GM19452 (cell line): ENCODE data around the gene TUBB1.
"Not testable (repeated sequence)": the region's sequence is repeated elsewhere in the genome, so short reads cannot be mapped to it uniquely, and the experiment has no call there.

ENCODE experiments used
- ATAC-seq: cut with Tn5 transposase; IDR thresholded peaks from one replicate; pipeline ENCODE4 v1.9.1; 2021; ENCODE audit not compliant: unreplicated experiment

The TUBB1 gene

DNA sequence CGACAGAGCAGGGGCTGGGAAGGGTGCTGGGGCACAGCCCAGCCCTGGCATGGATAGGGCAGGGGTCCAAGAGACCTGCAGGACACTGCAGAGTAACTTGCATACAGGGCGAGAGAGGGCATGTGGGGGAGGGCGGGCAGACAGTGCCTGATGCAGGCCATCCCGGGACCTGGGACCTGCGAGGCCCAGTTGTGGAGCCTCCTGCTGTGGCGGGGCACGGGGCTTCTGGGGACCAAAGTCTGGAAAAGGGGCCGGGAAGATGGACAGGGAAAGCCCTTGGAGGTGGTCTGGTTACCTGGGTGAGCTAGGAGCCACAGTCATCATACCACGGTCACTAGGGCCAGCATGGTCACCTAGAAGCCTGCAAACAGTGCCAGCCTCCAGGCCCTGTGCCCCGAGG, 412 bp upstream of the TUBB1 start:
- no peak for ATAC-seq

DNA sequence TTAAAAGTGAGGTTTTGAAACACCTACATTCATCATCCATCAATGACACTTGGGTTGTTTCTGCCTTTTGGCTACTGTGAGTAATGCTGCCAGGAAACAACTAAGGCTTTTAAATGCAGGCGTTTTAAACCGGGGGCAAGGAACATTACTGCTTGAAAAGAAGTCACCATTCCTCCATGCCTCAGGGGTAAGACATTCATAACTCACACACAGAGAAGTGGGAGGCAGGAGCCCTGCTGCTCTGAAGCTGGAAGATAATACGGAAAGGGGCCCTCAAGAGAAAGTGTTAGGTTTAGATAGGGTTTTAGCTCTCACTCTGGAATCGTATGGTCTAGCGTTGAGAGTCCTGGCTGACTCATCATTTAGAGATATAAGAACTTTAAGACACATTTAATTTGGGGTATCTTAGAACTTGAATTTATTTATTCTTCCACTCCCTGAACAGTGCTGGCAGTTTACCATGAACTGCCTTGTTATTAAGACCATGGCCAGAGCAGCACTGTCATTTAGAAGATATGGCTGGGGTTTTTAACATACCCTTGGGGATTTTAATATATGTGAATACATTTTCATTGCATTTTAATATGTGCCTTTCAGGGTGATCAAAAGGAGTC, 1.8 kb downstream of the TUBB1 start:
- no peak for ATAC-seq

DNA sequence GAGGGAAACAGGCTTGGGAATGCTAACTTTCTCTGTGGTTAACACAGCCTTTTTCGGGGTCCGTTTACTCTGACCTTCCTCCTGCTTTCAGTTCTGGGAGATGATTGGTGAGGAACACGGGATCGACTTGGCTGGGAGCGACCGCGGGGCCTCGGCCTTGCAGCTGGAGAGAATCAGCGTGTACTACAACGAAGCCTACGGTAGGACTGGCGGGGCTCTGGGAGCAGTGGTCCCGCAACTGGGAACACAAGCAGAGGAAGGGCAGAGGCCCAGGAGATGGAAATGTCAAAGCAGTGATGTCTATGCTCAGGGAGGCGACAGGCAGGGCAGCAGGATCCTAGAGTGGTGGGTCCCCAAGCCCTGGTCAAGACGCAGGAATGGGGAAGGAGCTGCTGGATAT, 3.5 kb downstream of the TUBB1 start:
- no peak for ATAC-seq

DNA sequence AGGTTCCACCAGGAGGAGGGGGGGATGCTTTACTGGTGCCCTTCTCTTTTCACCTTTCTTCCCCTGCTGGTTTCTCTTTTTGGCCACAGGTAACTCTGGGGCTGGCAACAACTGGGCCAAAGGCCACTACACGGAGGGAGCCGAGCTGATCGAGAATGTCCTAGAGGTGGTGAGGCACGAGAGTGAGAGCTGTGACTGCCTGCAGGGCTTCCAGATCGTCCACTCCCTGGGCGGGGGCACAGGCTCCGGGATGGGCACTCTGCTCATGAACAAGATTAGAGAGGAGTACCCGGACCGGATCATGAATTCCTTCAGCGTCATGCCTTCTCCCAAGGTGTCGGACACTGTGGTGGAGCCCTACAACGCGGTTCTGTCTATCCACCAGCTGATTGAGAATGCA, 4.4 kb downstream of the TUBB1 start:
- no peak for ATAC-seq

DNA sequence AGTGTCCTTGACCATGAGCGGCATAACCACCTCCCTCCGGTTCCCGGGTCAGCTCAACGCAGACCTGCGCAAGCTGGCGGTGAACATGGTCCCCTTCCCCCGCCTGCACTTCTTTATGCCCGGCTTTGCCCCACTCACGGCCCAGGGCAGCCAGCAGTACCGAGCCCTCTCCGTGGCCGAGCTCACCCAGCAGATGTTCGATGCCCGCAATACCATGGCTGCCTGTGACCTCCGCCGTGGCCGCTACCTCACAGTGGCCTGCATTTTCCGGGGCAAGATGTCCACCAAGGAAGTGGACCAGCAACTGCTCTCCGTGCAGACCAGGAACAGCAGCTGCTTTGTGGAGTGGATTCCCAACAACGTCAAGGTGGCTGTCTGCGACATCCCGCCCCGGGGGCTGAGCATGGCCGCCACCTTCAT, 4.9 kb downstream of the TUBB1 start:
- no peak for ATAC-seq

DNA sequence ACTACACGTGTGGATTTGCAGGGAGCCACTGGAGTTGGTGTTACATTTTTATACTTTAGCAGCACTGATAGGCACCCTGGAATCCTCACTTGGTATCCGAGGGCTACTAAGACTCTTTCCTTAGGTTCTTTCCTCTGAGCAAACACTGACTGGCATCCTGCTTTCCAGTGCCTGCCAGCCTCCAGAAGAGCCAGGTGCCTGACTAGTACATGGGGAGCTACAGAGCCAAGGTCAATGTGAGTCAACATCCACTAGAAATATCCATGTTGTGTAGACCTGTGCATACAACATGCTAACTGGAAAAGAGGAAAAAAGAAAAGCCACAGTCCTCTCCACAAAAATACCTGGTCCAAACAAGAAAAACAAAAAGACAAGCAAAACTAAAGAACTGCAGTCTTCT, 5.9 kb downstream of the TUBB1 start:
- no peak for ATAC-seq

DNA sequence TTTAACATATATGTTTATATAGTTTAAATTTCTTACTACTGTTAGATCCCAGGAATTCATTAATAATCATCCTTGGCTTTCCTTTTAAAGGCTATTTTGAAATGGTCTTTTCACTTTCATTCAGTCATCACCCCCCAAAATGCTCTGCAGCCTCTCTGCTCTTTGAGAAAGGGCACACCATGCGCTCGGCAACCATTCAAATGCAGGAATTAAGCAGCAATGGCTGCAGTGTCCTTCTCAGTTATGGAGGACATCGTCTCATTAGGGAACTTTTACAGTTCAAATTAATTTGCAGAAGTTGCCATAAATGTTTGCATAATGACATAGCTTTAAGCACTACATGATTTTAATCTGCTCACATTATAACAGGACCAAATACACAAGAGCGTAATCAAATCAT, 6.3 kb downstream of the TUBB1 start:
- ATAC-seq = no peak

DNA sequence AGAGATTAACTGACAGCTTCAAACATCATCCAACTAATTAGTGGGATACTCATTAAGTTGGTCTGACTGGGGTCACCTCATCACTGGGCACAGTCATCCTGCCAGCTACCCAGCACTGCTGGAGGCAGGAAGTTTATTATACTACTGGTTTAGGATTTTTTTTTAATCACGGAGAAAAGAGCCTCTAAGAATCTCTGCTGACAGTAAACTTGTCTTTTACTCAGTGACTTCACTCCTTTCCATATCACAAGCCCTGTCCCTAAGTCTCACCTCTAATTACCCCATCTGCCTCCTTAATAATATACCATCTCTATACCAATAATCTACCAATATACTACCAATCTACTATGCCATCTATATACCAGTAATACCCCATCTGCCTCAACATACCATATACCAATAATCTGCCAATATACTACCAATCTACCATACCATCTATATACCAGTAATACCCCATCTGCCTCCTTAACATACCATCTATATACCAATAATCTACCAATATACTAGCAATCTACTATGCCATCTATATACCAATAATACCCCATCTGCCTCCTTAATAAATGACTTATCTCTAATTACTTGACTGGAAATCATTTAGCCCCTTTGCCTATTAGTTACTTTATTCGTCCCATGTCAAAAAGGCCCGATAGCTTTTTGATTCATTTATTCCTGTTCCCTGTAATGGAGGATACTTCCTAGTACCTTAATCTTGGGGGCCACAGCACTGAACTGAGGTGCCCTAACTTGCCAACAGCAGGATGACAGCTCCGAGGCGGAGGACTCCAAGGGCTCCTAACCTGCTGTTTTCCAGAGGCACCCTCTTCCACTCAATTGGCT, 7.9 kb downstream of the TUBB1 start:
- ATAC-seq = no peak

DNA sequence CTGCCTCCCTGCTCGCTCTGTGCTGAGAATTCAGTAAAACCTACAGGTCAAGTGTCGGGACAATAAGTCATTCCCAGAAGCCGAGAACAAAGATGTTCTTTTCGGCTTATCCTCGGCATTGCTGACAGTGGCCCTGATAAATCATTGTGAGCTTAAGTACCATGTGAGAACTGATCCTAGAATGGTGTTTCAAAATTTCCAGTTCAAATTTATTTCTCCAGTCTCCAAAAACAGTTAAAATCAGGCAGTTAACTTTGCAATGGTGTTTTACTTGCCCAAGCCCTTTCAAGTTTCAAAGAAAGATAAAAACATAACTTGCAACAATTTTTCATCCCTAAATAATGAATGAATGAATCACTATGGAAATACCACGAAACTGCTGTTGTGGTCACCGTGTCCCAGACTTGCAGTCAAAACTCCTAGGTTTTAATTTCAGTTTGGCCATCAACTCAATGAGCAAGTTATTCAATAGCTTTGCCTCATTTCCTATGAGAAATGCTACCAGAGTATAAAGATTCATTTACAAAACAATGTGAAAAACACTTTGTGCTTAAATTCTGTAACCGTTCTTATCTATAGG, 8.6 kb downstream of the TUBB1 start:
- ATAC-seq = no peak

DNA sequence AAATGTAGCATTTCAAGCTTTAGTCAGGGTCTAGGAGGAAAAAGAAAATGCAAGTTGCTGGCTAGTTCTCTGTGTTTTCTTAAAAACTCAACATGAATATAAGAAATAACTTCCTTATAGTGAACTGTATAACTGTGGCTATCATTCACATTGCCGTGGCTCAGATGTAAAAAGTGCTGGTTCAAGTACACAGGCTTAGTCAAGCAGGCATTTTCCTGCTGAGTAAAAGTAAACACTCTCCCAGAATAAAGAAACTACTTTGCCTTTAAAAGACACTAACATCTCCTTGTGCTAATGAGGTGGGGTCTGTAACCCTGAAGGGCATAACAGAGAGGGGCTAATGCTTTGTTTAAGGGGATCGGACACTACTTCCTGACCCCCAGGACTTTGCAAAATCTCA, 9.6 kb downstream of the TUBB1 start:
- ATAC-seq = no peak

DNA sequence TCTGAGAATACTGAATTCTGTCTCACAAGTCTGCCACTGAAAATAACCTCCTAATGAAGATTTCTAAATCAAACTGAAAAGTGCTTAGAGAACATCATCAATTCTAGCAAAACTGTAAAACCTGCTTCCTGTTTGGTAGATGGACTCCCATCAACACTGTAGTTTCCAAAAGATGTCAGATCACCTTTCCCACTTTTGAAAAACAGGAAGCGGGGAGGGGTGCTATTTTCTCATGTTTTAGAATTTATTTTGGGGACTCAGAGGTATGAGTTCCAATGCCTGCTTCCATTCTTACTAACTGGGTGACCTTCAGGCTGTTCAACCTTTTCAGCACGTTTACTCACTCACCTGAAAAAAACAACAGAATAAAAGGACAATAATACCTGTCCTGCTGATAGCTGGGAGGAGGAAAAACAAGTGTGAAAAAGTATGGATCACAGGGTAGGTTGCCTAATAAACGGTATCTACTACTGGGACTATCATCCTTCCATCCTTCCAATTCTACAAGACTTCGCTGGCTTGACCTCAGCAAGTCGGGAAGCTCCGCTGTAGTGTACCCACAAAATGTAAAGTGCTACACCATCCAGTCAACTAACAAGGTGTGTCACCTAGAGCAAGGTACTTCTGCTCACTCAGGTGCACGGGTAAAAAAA, 11.8 kb downstream of the TUBB1 start:
- ATAC-seq = no peak

DNA sequence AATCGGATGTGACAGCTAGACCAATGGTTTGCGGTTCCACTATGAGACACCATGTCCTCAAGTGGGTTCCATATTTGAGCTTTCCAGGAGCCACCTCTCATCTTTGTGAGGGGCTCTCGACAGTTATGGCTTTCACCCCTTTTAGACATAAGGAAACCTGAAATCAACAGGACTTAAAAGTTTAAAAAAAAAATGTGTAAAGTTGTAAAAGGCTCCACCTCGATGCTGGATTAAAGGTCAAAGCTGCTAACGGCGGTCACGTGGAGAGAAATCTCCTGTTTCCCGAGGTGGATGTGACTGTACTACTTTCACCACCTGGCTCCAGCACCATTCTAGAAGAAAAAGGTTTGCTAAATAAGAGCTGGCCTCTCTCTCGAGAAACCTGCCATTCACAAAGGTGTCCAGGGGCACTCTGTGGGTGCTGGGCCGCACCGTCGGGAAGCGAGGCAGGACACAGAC, 12.4 kb downstream of the TUBB1 start:
- ATAC-seq = no peak

DNA sequence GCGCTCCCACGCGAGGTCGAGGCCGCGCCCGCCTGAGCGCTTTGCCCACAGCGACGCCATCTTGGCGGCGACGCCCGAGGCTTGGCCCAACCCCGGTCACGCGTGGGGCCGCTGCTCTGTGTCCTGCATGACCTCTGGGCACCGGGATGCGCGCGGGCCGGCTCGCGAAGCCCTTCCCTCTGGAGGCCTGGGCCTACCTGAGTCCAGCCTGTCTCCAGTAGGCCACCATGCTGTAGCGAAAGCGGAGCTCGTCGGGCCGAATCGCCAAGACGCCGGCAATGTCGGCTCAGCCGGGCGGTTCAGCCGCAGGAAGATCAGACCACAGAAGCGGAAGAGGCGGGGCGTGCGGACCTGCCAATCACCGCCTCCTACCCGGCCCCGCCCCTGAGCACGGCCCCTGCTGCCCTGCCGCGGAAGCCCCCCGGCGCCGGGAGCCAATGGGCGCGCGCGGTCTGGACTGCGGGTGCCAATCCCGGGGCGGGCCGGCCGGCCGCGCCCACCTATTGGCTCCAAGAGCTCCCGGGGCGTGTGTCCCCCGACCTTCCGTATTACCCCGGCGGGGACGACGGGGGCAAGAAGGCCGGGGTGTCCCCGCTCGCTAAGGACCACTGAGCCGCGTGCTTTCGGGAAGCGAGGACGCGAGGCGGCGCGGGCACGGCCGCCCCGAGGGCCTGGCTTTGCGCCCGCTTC, 12.9 kb downstream of the TUBB1 start, which contains the start of gene ATP5F1E:
Gene ATP5F1E, minus strand, starts transcription at position 313 of the 690 bp plus-strand sequence. Its CDS starts 84 bp downstream, at position 229.
- peak; percentile 93 for ATAC-seq

DNA sequence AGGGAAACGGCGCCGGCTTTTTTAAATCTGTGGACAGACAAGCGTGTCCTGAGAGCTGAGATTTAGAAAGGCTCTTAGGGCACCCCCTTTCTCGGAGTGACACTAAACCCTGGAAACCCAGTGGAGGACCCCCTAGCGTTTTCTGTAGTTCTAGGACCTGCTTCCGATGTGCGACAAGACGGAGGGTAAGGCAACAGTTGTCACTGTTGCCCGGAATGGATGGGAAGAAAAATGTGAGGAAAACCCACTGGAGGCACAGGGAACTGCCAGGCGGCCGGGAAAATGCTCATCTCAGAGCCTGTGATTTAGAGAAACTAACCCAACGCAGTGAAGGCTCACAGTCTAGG, 13.5 kb downstream of the TUBB1 start:
- ATAC-seq = no peak

DNA sequence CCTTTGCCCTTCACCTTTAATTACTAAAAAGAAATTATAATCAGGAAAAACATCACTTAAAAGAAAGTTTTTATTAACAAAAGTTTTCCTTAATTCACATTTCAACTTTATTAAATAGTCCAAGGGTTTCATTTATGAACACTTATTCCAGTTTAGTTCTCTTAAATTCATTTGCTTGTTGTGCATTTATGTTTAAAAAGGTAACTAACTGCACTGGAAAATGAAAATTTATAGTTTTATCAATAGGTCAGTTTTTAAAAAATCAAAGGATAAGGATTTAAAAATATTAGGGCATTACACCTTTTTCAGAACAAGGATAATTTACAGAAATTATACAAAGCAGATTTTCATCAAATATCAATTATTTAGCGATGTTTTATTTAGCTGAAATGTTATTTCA, 13.9 kb downstream of the TUBB1 start:
- ATAC-seq = no peak

DNA sequence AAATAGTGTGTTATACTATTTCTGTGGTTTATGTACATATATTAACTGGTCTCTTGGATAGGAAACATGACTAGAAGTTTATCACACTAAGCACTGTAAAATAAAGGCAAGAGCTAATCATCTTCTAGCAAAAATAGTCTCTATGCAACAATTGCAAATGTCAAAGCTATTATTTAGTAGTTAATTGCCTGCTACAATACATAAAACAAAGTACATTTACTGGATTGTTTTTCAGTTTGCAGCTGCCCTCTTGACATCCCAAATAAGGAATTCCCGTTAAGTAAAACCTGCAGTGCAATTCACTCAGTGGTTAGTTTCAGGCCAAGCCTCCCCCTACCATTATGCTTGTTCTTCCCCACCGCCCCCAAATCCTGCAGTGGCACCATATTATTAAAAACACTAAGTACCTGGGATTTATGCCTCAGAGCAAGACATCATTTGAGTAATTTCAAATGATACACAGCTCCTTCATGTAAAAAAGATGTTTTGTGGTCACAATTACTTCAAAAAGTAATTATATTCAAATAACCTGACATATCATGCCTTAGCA, 14.5 kb downstream of the TUBB1 start:
- ATAC-seq = no peak

DNA sequence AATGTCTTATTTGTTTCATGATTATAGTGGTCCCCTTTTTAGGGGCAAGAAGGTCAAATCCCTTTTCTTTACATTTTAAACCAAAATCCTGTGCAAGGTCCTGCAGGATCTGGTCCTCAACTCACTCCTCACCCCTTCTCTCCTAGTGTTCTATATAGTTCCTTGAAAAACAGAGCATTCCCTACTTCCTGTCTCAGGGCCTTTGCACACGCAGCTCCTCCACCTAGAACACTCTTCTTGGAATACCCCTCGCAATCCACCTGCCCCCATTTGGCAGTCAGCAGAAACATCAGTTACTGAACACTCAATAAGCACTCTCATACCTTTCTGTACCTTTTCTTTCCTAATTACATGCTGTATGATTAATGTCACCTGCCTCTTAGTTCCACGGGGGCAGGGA, 16.2 kb downstream of the TUBB1 start:
- no peak for ATAC-seq

DNA sequence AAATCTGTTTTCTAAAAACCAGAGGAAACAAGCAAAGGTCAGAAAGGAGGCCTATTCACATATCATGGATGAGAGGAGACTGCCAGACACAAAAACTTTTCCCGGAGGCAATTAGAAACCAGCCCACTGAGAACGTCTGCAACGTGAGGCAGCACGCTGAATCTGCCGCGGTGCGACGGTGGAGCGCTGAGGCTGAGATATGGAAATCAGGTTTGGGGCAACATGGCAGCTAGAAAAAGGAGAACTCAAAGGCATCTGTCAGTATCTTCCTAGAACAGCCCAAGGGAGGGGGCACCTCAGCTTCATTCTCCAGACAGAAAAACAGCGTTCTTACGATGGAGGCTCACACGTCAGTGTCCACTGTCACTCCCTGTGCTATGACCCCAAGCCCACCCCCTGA, 18.2 kb downstream of the TUBB1 start:
- no peak for ATAC-seq

DNA sequence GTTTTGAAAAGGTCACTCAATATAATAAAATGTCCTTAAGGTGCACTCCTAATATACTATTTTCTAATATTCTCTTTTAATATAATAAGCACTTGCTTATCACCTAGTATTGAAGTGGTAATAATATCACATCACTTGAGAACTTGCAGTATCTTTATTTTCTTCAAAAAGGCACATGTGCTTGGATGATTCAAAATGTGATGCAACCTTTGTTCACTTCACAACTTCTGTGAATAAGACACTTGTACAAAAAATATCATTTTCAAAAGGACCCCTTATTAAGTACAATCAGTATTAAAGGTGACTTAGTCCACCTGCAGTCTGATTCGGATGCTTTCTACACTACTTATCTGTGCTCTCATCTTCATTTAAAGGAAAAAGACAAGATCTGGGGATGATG, 20.0 kb downstream of the TUBB1 start:
- ATAC-seq = no peak

DNA sequence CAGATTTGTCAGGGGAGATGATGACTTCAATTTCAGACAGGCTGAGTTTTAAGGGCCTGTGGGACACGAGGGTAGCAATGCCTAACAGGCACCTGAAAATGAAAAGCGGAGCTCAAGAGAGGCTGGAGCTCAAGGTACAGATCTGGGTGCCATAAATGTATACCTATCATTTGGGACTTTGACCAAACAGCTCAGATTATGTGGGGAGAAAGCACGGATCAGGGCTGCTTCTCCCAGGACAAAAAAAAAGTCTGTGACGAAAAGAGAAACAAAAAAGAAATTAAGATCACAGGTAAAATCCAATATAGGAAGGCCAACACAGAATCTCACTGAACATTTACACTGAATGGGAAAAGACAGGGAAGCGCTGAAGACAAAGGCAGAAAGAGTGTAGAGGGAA, 21.4 kb downstream of the TUBB1 start:
- no peak for ATAC-seq

DNA sequence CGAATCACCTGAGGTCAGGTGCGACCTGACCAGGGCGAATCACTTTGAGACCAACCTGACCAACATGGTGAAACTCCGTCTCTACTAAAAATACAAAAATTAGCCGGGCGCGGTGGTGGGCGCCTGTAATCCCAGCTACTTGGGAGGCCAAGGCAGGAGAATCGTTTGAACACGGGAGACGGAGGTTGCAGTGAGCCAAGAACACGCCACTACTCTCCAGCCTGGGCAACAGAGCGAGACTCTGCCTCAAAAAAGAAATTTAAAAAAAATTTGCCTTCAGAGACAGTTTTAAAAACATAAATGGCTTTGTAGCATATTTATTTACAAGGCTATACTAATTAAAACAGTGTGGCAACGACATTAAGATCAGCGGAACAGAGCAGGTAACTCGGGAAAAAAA, 22.3 kb downstream of the TUBB1 start:
- not testable (repeated sequence) for ATAC-seq
